HG03460 (cell line): ENCODE measurements around the gene DSCAML1.
A peak's percentile ranks its signal among the peaks of the same experiment; 100 is the strongest.
"Not testable (repeated sequence)": the region's sequence is repeated elsewhere in the genome, so short reads cannot be mapped to it uniquely, and the experiment has no call there.

Experiments
- ATAC-seq: cut with Tn5 transposase; IDR thresholded peaks from one replicate; pipeline ENCODE4 v1.9.1; 2021; ENCODE audit not compliant: unreplicated experiment

Gene DSCAML1

GRCh38 chr11:117819096-117820040 lies 22.4 kb upstream of the DSCAML1 start:
- no peak for ATAC-seq

- ATAC-seq: no peak
Observed at GRCh38 chr11:117818041-117818873, 21.2 kb upstream of the DSCAML1 start.

- no peak for ATAC-seq
Observed at GRCh38 chr11:117817368-117818040, 20.5 kb upstream of the DSCAML1 start.

GRCh38 chr11:117816846-117817367 lies 19.9 kb upstream of the DSCAML1 start:
- no peak for ATAC-seq

GRCh38 chr11:117816151-117816741 lies 19.2 kb upstream of the DSCAML1 start:
- no peak for ATAC-seq

- peak; percentile 61 for ATAC-seq
Observed at GRCh38 chr11:117815262-117815803, 18.3 kb upstream of the DSCAML1 start.

- peak; percentile 41 for ATAC-seq
Observed at GRCh38 chr11:117814766-117815261, 17.8 kb upstream of the DSCAML1 start.

GRCh38 chr11:117814204-117814765 lies 17.3 kb upstream of the DSCAML1 start:
- ATAC-seq: peak; percentile 7

GRCh38 chr11:117810056-117810451 lies 13.0 kb upstream of the DSCAML1 start:
- ATAC-seq: not testable (repeated sequence)

GRCh38 chr11:117809236-117810055 lies 12.4 kb upstream of the DSCAML1 start:
- peak; percentile 71 for ATAC-seq

GRCh38 chr11:117808784-117809183 lies 11.8 kb upstream of the DSCAML1 start:
- no peak for ATAC-seq

- ATAC-seq: no peak
Observed at GRCh38 chr11:117807482-117808327, 10.7 kb upstream of the DSCAML1 start.

GRCh38 chr11:117806846-117807245 lies 9.8 kb upstream of the DSCAML1 start:
- no peak for ATAC-seq

GRCh38 chr11:117805045-117805444 lies 8.0 kb upstream of the DSCAML1 start:
- no peak for ATAC-seq

- ATAC-seq: no peak
Observed at GRCh38 chr11:117803896-117804295, 6.9 kb upstream of the DSCAML1 start.

- no peak for ATAC-seq
Observed at GRCh38 chr11:117799634-117800033, 2.6 kb upstream of the DSCAML1 start.

GRCh38 chr11:117796456-117796871 lies 552 bp downstream of the DSCAML1 start:
- no peak for ATAC-seq
